Stimulated activated CD8-positive, alpha-beta memory T cell treated with anti-CD3 and anti-CD28 coated beads, Interleukin-7, amount 100 ng/mL, for 1 hour (primary cell): Measurements from ENCODE around the gene TLE3.

Experiments used
- DNase-seq, 2 donors: peaks; one replicate each; pipeline ENCODE4 v3.0.0-alpha.2; 2020; ENCODE audit warnings: low read depth in 2 of 2

Gene TLE3

DNA sequence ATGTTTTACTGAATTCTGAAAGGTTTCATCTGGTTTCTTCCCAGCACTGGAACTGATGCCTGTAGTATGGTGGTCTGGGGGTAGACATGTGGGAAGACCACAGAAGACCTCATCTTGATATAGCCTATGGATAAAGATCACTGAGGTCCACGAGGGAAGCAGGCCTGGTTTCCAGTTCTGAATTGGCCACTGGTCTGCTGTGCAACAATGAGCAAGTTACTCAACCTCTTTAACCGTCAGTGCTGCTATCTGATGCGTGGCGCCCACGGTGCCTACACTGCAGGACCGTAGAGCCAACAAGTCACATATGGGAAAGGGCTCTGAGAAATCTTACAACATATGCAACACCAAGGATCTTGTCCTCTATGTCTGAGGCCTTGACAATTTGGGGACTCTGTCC, 13.3 kb downstream of the TLE3 start:
- no peak for DNase-seq

DNA sequence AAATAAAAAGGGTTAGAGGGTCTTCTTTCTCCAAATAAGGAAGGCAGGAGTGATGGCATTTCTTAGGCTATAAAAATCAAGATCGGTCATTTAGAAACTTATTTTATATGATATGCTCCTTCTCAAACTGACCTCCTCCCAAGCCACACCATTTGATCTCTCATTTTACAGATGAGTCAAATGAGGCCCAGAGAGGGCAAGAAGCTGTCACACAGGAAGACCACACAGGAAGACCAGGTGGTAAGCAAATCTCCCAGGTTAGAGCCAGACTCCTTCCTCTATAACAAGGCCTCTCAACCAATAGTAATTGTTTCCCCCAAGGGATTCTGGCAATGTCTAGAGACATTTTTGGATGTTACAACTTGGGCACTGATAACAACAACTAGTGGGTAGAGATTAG, 13.8 kb downstream of the TLE3 start:
- DNase-seq: no peak

DNA sequence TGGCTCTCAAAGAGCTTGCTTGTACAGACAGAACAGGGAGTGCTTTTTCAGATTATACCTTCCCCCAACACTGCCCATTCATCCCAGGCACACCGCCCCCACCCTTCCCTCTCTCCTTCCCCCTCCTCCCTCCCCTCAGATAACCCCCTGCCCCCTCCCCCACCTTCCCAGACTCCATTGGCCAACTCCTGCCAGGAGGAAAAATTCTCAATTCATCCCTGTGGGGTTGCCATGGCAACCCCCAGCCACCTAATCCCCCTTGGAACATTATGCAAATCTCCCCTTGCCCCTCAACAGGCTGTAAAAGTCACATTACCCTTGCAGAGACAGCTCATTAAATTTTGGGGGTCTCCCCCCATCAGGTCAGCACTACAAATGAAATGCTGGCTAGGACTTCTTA, 14.3 kb downstream of the TLE3 start:
- DNase-seq: no peak

DNA sequence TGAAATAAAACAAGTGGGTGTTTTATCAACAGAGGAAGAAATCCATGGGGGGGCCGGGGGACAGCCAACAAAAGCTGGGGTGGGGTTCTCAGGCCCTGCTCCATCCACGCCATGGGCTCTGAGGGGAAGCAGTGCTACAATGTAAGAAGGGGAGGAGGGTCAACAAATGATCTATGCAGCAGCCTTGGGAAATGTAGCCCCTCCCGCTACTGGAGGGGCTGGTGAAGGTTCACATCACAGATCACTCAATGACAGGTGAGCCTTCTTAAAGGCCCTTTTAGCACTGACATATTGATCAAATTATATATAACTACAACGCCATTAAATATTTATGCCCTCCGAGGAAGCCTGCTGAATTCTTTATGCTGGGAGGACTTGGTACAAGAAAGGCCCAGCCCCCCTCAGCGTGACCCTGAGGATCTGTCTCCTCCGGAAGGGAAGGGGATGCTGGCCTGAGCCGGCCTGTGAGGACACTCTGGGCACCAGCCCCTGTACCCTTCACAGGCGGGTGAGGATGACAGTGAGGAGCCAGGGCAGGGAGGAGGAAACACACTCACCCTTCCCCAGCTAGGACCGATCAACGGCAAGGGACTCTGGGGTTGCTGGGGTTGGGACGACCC, 15.3 kb downstream of the TLE3 start:
- DNase-seq: no peak

DNA sequence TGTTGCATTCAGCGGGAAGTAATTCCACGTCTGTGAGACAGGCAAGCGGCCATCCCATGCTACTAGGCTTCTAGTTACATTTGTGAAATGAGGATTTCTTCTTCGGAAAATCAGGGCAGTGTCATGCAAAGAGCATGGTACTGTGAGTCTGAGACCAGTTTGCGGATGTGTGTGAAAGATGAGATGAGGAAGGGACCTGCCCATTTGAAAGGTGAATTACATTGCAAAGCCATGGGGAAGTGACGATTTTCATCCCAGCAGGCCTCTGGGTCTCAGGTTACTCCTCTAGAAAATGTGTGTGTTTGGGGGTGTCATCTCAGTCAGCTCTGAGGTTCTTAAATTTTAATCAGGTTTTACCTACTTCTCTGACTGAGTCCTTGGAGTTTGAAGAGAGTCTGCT, 16.1 kb downstream of the TLE3 start:
- DNase-seq: no peak

DNA sequence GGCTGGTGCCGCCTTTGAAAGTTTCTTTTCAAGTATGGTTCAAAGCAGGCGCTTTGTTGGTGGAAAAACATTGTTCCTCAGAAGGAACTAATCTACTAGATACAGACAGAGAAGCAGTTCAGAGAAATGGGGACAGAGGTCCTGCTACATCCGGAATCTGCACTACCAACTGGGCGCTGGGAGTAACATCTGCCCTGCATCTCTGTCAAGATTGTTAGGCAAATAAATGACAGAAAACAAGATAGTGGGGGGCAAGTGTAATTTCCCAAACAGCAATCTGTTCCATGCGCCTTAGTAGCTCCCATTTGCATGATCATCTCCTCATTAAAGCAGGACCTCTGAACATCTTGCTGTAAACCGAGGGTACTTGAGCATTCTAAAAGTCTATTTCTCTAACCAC, 17.4 kb downstream of the TLE3 start:
- DNase-seq: no peak

DNA sequence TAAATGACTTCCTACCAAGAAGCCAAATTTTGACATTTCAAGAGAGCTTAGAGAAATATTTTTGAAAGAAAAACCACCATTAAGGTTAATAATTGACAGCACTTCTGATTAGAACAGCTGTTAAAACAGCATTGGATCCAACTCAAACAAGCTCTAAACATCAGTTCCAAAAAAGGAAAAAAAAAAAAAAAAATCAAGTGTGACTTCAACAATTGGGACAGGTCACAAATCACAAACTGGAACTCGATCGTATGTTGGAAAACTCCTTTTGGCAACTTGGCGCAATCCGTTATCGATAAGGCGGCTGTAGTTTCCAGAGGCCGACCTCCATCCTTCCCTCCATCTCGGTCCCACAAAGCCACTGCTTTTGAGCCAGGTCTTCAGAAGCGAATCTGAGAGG, 17.8 kb downstream of the TLE3 start:
- no peak for DNase-seq

DNA sequence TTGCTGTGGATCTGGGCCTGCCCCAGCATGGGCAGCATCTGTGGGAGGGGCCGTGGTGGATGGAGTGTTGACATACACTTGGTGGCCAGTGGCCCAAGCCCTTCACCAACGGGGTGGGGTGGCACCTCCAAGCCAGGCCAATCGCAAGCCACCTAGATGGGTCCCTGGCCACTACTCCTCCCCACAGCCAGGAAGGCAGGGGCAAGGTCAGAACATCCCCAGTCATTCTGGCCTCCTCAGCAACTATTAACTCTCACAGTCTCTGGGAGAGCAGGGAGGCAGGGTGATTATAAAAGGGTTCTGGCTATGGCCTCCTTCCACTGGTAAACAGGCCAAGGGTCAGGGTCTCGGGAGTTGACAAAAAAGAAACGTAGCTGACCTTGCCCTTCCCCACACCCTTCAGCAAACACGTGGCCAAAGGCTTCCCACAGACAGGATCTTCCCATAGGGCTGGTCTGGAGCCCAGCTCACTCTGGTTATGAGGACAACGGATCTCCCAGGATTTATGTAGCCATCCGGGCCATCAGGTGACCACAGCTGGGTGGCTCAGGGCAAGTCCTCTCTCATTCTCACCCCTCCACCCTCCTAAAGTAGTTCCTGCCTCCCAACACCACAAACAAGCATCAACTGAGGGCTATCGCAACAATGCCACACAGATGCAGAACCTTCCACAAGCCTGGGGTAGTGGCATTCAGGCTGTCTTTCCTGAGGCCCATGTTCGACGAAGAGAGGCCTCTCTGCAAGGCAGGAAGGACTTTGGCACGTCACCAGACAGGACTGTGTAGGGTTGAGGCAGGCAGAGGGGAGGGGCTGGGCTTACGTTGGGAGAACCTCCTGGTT, 18.9 kb downstream of the TLE3 start:
- DNase-seq: no peak

DNA sequence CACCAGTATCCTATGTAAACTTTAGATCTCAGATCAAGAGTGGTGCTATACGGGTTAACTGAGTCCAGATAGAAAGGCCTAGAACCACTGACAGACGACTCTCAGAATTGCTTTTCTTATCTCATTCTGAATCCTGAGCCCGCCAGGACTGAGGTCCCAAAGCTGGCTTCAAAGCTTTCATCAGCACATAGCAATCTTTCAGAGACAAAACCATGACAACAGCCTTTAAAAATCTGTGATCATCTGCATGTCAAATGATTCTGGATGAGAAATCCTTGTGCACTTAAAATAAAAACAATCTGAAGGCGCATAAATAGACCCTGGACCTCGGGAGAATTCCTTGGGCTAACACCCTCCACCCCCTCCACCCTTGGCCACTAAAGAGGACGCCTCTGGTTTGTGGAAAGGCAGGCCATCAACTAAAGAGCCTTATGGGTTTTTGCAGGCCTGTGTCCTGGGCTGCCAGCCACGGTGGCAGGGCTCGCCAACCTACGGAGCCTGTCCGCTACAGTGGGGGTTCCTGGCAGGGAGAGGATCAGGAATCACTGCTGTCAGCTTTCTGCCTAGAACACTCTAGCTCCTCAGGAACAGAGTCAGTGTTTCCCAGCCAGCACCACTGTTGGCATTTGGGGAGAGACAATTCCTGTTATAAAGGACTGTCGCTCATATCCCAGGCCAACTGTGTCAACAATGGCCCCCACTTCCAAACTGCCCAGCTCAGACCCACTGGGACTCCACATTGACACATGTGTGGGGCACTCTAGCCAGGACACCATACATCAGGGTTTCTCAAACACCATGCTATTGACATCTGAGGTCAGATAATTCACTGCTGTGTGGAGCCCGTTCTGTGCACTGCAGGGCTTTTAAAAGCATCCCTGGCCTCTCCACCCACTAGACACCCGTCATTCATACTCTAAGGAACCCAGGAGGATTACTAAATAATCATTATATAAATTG, 20.2 kb downstream of the TLE3 start:
- DNase-seq: no peak

DNA sequence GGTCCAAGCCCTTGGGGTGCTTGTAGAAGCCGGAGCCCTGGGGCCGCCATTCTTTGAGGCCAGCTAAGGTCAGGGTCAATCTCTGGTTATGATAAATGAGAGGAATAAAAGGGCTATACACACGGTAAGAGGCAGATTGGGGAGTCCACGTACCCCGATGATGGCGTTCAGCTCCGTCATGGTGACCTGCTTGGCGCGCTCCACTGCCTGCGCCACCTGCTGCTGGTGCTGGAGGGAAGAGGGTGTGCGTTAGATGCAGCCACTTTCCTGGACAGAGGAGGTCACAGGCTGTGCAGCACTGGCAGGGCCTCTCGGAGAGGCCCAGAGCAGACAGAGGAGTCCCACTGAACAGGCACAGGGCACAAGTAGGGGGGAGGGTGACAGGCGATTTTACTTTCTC, 23.3 kb downstream of the TLE3 start:
- DNase-seq: no peak

DNA sequence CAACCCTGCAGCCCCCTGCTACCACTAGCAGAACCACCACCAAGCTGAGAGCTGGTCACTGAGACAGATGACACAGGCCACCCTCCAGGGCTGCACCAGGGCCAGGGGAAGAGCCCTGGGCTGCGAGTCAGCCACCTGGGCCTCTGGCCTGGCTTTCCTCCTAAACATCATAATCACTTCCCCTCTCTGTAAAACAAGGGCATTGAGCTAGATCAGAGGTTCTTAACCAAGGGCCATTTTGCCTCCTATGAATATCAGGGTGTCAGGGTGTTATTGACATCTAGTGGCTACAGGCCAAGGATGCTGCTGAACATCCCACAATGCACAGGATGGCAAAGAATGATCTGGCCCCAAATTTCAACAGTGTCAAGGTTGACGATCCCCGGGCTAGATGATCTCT, 25.2 kb downstream of the TLE3 start:
- no peak for DNase-seq

DNA sequence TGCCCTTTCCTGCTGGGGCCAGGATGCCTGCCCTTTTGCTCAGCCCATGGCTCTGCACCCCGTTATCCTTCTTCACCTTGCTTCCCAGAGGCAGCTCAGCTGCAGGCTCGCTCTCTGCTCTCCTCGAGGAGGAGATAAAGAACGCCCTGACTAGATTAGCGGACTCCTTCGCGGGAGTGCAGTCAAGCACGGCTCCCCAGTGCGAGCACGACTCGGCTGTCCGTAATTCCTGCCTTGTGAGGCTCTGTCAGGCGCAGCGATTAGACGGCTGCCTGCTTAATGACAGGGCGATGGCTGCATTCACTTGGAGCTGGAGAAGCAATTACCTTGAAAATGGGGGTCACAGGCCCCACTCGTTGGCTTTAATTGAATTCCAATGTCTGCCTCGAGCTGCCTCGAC, 25.9 kb downstream of the TLE3 start:
- DNase-seq: no peak

DNA sequence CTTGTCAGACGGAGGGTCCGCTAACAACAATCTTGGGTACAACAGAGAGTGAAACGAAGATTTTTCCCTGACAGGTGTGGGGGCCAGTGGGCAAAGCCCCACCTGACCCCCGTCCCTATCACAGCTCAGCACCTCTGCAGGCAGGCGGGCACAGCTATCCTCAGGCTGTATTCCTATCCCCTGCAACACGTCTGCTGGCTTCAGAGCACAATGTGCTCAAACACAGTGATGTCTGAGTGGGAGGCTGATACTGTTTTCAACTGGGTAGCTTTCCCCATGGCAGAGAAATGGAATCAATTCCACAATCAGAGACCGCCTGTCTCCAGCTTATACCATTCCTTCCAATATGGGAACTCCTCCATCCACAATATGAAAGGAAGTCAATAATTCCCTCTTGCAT, 28.0 kb downstream of the TLE3 start:
- DNase-seq: no peak

DNA sequence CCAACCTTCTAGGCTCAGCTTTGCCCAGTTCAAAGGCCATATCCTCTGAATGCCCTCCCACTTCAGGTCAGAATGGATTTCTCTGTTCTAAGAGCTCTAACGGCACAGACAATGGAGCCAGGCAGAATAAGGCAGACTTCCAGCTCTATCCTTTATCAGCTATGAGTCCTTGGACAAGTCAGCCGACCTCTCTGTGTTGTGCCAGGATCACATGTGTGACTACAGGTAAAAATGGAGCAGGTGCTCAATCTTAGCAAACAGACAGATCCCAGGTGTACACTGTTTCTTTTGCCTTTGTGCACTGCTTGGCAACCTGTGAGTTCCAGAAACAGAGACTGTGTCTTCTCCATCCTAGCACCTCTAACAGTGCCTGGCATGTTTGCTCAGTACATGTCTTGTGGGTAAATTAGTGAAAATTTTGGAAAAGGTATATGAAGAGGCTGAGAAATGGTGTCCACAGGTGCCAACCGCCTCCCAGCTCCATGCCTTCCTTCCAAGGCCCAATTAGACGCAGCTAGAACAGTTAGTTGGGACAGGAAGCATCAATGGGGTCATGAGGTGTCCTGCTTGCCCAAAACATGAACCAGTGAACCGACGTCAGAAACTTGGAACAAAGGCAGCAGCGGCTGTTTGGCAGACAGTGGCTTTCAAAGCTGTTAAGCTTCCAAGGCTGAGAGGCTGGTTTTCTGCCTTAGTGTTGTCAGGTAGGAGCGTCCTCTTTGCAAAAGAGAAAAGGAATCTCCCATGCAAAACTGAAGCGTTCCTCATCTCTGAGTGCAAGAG, 28.7 kb downstream of the TLE3 start:
- no peak for DNase-seq

DNA sequence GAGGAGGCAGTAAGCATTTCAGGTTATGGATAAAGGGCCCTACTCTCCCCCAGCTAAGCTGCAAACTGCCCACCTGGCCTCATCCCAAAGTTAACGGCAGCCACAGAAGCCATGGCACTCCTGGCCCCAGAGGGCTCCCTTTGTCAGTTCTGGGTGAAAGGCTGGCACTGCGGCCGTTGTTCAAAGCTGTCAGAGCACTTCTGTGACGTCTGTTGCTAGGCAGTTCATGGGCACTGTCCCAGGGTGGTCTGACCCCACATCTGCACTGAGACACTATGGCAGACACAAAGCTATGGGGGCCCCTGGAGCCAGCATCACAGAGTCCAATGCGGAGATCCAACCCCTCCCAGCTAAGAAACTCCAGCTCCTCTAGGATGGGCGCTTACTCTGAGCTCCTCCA, 30.0 kb downstream of the TLE3 start:
- DNase-seq: no peak

DNA sequence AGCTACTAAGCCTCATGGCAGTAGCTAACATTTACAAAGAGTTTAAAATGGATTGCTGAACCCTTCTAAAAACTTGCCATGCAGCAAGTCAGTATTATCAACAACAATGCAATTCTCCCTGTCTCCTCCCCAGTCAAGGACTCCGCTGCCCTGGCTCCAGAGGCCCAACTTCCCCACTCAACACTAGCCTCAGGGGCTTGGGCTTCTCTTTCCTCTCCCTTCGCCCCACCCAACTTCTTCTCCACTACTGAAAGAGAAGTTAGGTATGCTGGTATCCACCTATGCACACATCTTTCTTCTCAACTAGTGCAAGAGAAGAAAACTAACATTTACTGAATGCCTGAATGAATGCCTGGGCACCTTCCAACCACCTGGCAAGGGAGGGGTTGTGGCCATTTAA, 30.7 kb downstream of the TLE3 start:
- DNase-seq: no peak

DNA sequence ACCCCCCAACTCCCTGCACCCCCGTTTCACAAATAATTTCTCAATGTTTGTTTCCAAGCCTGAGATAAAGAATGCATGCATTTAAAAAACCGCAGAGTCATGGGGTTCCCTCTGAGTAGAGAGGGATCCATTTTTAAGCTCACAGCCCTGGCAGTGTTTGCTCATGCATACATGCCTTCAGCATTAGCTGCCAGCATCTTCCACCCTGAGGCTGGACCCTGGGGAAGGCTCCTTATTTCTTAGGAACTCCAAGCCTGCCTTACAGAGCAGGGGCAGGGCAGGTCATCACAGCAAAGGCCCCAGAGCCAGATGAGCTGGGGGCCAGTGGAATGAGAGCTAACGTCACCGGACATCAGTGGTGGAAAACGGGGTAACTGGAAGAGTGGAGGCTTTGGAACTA, 31.3 kb downstream of the TLE3 start:
- no peak for DNase-seq

DNA sequence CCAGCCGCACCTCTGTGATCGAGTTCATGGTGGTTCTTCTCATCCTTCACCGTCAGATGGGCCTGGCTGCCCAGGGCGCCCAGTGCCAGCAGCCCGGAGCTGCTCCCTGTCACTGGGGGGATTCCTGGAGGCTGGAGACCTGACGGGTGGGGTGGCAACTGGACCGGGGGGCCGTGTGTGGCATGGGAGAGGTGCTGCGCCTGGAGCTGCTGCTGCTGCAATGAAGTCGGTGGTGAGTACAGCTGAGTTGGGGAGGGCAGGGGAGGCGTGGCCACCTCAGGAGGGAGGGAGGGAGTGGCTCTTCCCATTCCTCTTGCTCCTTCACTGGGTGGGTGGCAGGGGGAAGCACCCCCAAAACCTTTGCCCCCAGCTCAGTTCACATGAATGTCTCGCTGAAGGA, 31.7 kb downstream of the TLE3 start:
- no peak for DNase-seq

DNA sequence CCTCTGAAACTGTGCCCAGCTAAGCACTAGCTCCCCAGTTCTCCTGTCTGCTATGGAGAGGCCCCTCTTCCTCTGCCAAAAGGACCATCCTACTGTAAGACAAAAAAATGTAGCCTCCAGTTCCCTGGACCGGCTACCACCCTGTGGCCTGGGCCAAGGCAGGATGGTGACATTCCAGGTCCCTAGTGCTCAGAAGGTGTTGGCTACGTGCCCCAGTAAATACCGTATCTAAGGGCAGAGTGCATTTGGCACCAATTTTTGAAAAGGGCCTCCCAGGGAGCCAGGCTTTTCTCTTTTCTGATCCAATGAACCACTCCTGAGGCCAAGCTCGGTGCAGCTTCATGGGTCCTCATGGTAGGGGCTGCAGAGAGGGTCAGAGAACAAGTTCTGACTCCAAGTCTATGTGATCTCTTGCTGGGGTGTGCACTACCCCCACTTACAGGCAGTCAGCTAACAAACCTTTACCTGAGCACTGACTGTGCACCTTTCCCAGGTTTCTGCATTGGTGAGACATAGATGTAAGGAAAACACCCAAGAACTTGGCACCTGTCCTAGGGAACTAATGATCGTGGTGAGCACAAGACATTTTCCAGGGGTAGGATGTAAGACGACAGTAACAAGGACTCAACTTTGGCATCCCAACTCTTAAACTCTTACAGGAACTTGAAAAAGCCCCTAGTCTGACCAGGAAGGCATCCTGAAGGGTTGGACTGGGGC, 32.6 kb downstream of the TLE3 start:
- DNase-seq: no peak

DNA sequence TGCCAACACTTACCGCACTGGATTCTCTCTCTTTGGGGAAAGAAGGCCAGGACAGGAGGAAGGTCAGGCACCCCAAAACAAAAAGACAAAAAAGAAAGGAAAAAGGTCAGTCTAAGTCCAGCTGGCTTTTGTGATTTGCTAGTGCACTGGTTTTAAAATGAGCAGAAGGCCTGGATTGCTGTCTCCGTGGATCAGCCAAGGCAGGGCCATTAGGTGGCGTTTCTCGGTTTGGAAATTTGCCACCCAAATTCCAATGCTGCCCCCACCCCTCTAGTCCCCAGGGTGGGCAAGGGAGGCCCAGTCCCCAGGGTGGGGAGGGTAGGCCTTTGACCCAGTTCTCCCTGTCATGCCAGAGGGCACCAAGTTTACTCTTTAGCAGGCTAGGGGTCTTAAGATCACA, 33.3 kb downstream of the TLE3 start:
- DNase-seq: no peak

DNA sequence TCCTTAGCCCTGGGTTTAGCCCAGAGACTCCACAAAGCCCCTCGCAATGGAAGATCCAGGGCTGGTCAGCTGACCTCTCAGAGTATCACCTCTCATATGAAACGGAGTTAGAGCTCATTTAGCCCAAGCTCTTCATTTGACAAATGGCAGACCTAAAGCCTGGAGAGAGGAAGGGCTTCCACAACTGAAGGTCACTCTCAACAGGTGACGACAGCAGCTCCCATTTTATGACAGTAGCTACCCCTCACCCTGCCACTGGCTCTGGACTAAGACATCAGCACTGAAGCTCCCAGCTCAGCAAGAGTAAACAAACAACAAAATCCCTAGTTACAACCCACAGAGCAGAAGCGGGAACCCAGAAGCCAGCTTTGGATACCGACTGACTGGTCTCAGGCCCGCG, 33.7 kb downstream of the TLE3 start:
- DNase-seq: no peak
